ENCODE results near the gene CAPN9. TPM values are rescaled to one million over a fixed set of nuclear protein-coding genes. Genes with fewer than 3 reads are reported as not detected.

The CAPN9 gene
- total RNA-seq, 1 donor from 2014 or later = not detected

- Mint-ChIP-seq H3K4me1 (ENCODE audit: unreplicated experiment) (peaks cover 10% of the 10 kb centered on the region), H3K27me3 (ENCODE audit: unreplicated experiment) (no peaks in the 10 kb centered on the region), H3K9me3 (ENCODE audit: unreplicated experiment) (no peaks in the 10 kb centered on the region), H3K4me3 (ENCODE audit: unreplicated experiment) (no peak overlapping the region), H3K27ac (ENCODE audit: unreplicated experiment) (no peak overlapping the region), H3K36me3 (ENCODE audit: unreplicated experiment) (no peaks in the 10 kb centered on the region)
- TF ChIP-seq, protein P1, sequence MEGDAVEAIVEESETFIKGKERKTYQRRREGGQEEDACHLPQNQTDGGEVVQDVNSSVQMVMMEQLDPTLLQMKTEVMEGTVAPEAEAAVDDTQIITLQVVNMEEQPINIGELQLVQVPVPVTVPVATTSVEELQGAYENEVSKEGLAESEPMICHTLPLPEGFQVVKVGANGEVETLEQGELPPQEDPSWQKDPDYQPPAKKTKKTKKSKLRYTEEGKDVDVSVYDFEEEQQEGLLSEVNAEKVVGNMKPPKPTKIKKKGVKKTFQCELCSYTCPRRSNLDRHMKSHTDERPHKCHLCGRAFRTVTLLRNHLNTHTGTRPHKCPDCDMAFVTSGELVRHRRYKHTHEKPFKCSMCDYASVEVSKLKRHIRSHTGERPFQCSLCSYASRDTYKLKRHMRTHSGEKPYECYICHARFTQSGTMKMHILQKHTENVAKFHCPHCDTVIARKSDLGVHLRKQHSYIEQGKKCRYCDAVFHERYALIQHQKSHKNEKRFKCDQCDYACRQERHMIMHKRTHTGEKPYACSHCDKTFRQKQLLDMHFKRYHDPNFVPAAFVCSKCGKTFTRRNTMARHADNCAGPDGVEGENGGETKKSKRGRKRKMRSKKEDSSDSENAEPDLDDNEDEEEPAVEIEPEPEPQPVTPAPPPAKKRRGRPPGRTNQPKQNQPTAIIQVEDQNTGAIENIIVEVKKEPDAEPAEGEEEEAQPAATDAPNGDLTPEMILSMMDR (IDR thresholded peaks at IDR 0.05) = no peak
- no peak for DNase-seq (ENCODE audit: extremely low spot score, unreplicated experiment)
These were observed 38.6 kb downstream of the CAPN9 start for GRCh38 chr1:230785636-230786384.

DNA sequence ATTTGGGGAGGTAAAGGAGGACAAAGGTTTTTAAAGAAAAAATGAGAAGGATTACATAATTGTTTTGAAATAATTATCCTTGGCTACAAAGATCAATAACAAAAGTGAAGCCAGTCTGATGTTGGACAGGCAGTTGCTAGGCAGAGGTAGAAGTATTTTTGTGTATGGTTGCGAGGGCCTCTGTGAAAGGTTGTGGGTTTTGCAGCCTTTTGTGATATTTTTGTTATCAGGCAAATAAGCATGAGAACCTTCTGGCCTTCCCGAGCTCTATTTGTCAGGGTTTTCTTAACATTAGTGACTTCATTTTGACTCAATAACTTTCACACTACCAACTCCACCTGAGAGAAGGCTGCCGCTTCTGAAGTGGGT, 39.2 kb downstream of the CAPN9 start:
- no peak overlapping the region for H3K4me3 Mint-ChIP-seq (ENCODE audit: unreplicated experiment)
- TF ChIP-seq, protein P1 (IDR thresholded peaks at IDR 0.05) = no peak
- no peak for DNase-seq (ENCODE audit: extremely low spot score, unreplicated experiment)
- H3K27ac Mint-ChIP-seq (ENCODE audit: unreplicated experiment) = no peak overlapping the region
- no peaks in the 10 kb centered on the region for H3K9me3 Mint-ChIP-seq (ENCODE audit: unreplicated experiment)
- peaks cover 8% of the 10 kb centered on the region for H3K4me1 Mint-ChIP-seq (ENCODE audit: unreplicated experiment)
- H3K36me3 Mint-ChIP-seq (ENCODE audit: unreplicated experiment) = no peaks in the 10 kb centered on the region
- H3K27me3 Mint-ChIP-seq (ENCODE audit: unreplicated experiment) = no peaks in the 10 kb centered on the region

GRCh38 chr1:230787471-230787870, 40.3 kb downstream of the CAPN9 start:
- no peak overlapping the region for H3K27ac Mint-ChIP-seq (ENCODE audit: unreplicated experiment)
- H3K4me1 Mint-ChIP-seq (ENCODE audit: unreplicated experiment) = no peaks in the 10 kb centered on the region
- H3K36me3 Mint-ChIP-seq (ENCODE audit: unreplicated experiment) = no peaks in the 10 kb centered on the region
- H3K4me3 Mint-ChIP-seq (ENCODE audit: unreplicated experiment) = no peak overlapping the region
- TF ChIP-seq, protein P1 (IDR thresholded peaks at IDR 0.05) = no peak
- no peaks in the 10 kb centered on the region for H3K27me3 Mint-ChIP-seq (ENCODE audit: unreplicated experiment)
- DNase-seq (ENCODE audit: extremely low spot score, unreplicated experiment) = peak; percentile 66
- no peaks in the 10 kb centered on the region for H3K9me3 Mint-ChIP-seq (ENCODE audit: unreplicated experiment)

DNA sequence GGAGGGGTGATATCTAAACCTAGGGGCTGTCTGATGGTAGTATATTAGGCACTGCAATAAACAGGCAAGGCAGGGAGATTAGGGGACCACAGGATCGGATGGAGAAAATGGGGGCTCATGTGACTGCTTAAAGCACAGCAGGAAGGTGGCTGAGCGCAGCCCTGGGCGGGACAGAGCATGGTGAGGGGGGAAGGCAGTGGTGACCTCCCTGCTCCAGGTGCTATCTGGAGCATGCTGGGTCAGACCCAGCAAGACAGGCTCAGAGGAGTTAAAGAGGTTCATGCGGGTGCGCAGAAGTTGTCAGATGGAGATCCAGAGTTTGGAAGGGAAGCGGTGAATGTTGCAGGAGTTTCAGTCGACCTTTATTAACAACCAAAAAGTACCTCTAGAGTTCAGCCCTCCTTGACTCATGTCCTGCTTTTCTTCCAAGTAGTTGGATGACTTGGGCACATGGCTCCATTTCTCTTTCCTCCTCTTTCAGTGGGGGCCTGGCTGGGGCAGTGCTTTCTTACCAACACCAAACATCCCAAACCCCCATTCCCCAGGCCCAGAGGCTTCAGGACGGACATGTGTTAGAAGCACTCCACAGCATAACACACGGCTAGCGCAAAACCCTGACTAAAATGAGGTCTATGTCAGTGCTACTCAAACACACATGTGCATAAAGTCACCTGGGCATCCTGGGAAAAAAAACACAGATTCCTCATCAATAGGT, 41.5 kb downstream of the CAPN9 start:
- no peak overlapping the region for H3K4me3 Mint-ChIP-seq (ENCODE audit: unreplicated experiment)
- no peaks in the 10 kb centered on the region for H3K27me3 Mint-ChIP-seq (ENCODE audit: unreplicated experiment)
- H3K36me3 Mint-ChIP-seq (ENCODE audit: unreplicated experiment) = no peaks in the 10 kb centered on the region
- H3K27ac Mint-ChIP-seq (ENCODE audit: unreplicated experiment) = no peak overlapping the region
- TF ChIP-seq, protein P1 (IDR thresholded peaks at IDR 0.05) = no peak
- peaks cover 4% of the 10 kb centered on the region for H3K4me1 Mint-ChIP-seq (ENCODE audit: unreplicated experiment)
- peak; percentile 65 for DNase-seq (ENCODE audit: extremely low spot score, unreplicated experiment)
- H3K9me3 Mint-ChIP-seq (ENCODE audit: unreplicated experiment) = no peaks in the 10 kb centered on the region

DNA sequence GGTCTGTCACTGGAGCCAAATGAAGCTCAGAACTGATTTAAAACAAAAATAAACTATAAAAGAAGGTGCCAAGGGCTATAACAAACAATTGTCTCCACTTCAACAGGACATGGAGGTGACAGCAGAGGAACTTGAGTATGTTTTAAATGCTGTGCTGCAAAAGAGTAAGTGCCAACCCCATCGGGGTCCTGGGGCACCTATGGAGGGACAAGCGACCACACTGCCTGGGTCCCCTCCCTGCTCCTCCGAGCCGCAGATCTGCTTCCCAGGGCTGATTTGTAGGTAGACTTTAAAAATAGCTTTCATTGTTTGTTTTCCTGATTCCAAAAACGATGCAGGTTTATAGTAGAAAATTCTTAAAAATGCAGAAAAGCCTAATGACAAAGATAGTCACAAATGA, 42.8 kb downstream of the CAPN9 start:
- no peaks in the 10 kb centered on the region for H3K36me3 Mint-ChIP-seq (ENCODE audit: unreplicated experiment)
- H3K9me3 Mint-ChIP-seq (ENCODE audit: unreplicated experiment) = no peaks in the 10 kb centered on the region
- H3K27me3 Mint-ChIP-seq (ENCODE audit: unreplicated experiment) = no peaks in the 10 kb centered on the region
- no peak overlapping the region for H3K4me3 Mint-ChIP-seq (ENCODE audit: unreplicated experiment)
- DNase-seq (ENCODE audit: extremely low spot score, unreplicated experiment) = peak; percentile 46
- no peak overlapping the region for H3K27ac Mint-ChIP-seq (ENCODE audit: unreplicated experiment)
- peaks cover 14% of the 10 kb centered on the region for H3K4me1 Mint-ChIP-seq (ENCODE audit: unreplicated experiment)
- TF ChIP-seq, protein P1 (IDR thresholded peaks at IDR 0.05) = no peak

Data from osteocyte (in vitro differentiated cells).